GM11168 (cell line): ENCODE measurements around the gene NDUFS7.

Experiments
- in situ Hi-C: fragments of 300-500 bp; cut with MboI; formaldehyde crosslinking; loops from one replicate; pipeline ENCODE4 v1.12.0; 2022; ENCODE audit warnings: low sequenced_read_pairs; ENCODE audit not compliant: unreplicated experiment

NDUFS7 gene

DNA sequence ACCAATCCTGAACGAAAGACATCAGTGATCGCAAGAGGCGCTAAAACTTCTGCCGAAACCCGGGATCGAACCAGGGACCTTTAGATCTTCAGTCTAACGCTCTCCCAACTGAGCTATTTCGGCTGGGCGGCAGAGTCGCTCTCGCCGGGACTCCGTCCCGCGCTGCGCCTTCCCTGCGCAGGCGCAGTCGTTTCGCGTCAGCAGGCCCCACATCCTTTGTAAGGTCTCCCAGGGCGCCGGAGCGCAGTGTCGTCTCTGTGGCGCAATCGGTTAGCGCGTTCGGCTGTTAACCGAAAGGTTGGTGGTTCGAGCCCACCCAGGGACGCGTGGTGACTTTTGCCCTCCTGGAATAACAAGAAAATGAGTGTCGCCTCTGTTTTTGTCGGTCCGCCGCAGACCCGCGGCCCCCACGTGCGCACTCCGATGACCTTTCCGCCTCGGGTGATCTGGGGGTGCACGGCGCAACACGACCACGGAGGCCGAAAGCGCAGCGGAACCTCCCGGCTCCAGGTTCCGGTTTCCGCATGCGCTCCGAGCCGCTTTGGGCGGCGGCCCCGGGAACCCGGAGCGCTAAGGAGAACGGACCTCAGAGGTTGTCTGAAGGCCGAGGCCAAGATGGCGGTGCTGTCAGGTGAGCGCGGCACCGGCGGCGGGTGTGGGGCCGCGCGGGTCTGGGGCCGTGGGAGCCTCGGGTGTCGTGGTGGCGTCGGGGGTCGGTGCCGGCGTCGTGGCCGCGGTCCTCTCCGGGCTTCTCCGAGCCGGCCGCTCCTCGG is at the start of gene NDUFS7:
TSS of gene NDUFS7 (plus strand) at position 596 of the 773 bp plus-strand sequence. CDS start at position 616, 20 bp downstream.
- in situ Hi-C loops = no loop called here

GRCh38 chr19:1336079-1336684 is 47.5 kb upstream of the NDUFS7 start:
- in situ Hi-C loops = no loop called here

GRCh38 chr19:1340681-1341469 is 42.8 kb upstream of the NDUFS7 start:
- in situ Hi-C loops = no loop called here

DNA sequence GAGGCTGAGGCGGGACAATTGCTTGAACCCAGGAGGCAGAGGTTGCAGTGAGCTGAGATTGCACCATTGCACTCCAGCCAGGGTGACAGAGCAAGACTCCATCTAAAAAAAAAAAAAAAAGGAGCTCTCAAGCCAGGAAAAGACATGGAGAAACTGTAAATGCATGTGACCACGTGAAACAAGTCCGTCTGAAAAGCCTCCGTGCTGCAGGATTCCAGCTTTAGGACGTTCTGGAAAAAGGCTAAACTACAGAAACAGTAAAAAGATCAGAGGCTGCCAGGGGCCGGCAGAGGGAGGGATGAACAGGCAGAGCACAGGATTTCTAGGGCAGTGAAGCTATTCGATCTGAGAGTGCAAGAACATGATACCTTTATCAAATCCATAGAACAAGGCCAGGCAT is 40.7 kb upstream of the NDUFS7 start:
- in situ Hi-C loops = no loop called here

- in situ Hi-C loops = no loop called here
Measured at GRCh38 chr19:1349211-1349610, 34.5 kb upstream of the NDUFS7 start.

DNA sequence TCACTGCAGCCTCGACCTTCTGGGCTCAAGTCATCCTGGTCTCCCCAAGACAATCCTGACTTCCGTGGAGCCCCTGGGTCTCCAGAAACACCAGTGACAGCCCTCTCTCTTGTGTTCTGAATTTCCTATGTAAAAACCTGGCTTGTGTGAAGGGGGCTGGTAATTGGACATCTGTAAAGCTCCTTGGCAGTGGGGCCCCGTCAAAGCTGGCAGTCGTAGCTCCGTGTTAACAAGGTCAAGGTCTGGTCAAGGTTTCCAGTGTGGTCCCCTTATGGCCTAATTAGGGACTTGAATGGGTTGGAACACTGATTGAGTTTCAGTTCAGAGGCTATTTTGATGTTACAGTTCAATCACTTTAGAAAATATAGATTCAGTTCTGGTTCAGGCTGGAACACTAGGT is 32.8 kb upstream of the NDUFS7 start:
- in situ Hi-C loops = no loop called here

GRCh38 chr19:1351381-1351851 is 32.3 kb upstream of the NDUFS7 start:
- in situ Hi-C loops = no loop called here

DNA sequence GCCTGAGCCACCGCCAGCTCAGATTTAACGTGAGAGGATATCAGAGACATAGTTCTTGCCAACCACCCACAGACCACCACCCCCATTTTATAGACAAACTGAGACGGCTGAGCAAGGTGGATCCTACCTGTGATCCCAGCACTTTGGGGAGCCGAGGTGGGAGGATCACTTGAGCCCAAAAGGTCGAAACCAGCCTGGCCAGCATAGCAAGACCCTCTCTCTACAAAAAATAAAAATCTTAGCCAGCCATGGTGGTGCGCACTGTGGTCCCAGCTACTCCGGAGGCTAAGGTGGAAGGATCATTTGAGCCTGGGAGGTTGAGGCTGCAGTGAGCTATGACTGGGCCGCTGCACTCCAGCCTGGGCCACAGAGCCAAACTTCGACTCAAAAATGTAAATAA is 30.6 kb upstream of the NDUFS7 start:
- in situ Hi-C loops = no loop called here

DNA sequence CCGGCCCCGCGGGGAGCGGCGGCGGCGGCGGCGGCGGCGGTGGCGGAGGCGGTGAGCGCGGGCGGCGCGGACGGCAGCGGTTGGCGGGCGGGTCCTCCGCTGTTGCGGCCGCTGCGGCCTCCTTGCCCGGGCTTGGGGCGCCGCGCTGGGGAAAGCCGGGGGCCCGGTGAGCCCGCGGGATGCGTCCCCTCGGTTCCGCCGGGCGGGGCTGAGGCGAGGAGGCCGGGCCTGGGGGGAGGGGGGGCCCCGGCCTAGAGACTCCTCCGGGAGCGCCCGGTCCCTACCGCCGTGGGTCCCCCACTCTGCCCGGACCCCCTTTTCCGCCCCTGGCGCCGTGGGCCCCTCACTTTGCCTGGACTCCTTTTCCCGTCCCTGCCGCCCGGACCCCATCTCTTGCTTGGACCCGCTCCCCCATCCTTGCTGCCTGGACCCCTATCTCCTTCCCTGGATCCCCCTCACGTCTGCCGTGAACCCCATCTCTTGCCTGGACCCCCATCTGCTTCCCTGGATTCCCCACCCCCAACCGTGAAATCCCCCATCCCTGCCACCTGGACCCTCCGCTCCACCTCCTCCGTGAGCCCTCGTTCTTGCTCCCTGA is 28.6 kb upstream of the NDUFS7 start:
- in situ Hi-C loops = no loop called here

GRCh38 chr19:1355568-1356507 is 27.9 kb upstream of the NDUFS7 start:
- in situ Hi-C loops = no loop called here

DNA sequence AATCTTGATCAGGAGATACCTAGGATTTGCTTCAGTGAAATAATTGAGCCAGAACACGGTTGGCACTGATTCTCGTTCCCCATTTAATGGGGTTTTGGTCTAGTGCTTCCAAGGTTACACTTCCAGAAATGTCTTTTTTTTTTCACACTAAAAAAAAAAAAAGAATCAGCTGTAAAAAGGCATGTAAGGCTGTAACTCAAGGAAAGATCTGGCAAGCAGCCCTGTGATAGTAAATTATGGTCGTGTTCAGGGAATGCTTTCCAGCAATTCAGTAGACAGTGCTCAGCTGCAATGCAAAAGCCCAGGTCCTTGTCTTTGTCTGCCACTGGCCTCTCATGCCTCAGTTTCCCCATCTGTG is 27.2 kb upstream of the NDUFS7 start:
- in situ Hi-C loops = no loop called here

DNA sequence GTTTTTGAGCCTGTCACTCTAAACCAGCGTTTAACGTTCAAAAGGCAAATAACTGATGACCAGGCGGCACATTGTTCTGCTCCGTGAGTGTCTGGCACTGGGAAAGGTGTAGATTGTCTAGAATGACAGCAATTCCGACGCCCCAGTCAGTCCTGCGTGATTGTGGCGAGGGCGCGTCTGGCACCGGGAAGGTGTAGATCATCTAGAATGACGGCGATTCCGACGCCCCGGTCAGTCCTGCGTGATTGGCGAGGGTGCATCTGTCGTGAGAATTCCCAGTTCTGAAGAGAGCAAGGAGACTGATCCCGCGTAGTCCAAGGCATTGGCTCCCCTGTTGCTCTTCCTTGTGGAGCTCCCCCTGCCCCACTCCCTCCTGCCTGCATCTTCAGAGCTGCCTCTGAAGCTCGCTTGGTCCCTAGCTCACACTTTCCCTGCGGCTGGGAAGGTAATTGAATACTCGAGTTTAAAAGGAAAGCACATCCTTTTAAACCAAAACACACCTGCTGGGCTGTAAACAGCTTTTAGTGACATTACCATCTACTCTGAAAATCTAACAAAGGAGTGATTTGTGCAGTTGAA is 26.1 kb upstream of the NDUFS7 start:
- in situ Hi-C loops = no loop called here

GRCh38 chr19:1360126-1360817 is 23.4 kb upstream of the NDUFS7 start:
- in situ Hi-C loops = no loop called here

DNA sequence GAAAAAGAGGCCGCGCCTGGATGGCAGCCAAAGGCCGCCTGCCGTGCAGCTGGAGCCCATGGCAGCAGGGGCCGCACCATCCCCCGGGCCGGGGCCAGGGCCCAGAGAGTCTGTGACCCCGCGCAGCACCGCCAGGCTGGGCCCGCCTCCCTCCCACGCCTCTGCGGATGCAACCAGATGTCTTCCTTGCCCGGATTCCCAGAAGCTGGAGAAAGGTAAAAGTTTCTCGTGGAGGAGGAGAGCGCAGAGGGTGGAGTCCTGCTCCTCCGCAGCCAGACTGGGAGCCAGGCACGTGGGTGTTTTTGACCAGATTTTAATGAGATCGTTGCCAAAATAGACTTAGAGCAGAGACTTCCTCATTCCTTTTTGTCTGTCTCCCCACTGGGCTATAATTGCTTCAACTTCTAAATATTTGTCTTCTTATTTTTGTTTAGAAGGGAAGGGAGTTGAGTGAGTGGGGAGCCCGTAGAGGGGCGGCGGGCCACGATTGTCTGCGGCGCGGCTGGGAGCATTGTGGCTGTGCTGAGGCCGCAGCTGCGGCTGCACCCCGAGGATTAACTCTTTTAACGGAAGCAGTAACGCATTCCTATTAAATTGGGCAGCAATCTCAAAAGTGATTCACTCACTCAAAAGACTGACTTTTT is 22.8 kb upstream of the NDUFS7 start:
- in situ Hi-C loops = no loop called here

DNA sequence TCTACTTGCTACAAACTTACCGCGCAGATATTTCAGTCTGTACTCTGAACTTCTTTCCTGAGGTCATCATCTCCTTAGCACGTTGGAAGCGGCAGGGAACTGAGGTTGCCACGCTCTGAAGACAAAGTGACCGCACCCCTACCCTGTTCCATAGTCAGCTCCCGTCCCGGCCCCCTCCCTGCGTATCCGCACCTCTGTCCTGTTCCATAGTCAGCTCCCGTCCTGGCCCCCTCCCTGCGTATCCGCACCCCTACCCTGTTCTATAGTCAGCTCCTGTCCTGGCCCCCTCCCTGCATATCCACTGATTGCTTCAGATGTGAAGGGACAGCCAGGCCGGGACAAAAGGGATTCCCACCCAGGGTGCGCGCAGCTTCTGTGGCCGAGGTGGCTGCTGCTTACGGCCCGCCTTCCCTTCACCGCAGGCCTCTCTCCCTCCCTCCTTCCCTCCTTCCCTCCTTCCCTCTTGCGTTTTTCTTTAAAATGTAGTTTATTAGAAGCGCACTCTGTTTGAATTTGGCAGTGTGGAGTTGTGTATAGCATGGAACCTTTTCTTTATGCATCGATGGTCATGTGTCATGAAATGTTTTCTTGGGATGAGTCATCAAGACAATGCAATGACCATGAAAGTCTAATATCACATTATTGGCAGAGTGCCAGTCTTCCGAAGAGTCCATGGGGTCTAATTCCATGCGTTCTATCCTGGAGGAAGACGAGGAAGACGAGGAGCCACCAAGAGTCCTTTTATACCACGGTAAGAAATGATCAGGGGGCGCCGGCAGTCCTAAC is 21.9 kb upstream of the NDUFS7 start:
- in situ Hi-C loops = no loop called here

DNA sequence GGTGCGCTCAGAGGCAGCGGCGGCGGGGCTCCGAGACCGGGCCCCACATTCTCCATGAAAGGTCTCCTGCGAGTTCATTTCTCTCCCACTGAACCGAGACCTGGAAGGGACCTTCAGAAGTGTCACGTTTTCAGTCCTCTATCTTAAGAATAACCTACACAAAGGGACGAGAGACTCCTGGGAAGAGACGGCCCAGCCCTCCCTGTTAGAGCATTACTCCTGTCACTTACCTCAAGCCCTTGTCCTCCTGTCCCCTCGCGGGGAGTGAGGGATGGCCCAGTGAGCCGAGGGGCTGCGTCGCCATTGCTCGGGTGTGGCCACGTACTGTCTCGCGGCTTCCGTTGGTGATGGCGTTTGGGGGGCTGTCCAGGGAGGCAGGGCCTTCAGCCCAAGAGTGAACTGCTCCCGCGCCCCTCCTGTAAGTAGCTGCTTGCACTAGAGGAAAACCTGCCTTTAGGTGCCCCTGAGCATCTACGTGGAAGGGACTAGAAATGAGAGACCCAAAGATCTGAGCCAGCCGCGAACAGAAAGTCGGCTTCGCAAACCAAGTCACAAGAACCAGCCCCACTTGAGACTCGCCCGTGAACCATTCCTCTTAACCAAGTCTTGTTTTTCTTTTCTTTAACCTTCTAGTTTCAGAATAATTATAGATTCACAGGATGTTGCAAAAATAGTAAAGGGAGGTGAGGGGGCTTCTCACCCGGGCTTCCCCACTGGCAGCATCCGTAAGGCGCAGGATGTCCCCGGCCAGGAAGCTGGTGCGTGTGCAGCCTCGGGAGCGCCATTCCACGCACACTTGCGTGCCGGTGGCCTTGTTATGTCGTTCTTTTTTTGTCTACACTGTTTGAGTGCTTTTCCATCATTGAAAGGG is 21.1 kb upstream of the NDUFS7 start:
- in situ Hi-C loops = no loop called here

- in situ Hi-C loops = no loop called here
Measured at GRCh38 chr19:1363599-1363998, 20.1 kb upstream of the NDUFS7 start.
